ENCODE measurements around the gene CKS1B.
A peak's percentile ranks its signal among the peaks of the same experiment; 100 is the strongest.

Gene CKS1B

DNA sequence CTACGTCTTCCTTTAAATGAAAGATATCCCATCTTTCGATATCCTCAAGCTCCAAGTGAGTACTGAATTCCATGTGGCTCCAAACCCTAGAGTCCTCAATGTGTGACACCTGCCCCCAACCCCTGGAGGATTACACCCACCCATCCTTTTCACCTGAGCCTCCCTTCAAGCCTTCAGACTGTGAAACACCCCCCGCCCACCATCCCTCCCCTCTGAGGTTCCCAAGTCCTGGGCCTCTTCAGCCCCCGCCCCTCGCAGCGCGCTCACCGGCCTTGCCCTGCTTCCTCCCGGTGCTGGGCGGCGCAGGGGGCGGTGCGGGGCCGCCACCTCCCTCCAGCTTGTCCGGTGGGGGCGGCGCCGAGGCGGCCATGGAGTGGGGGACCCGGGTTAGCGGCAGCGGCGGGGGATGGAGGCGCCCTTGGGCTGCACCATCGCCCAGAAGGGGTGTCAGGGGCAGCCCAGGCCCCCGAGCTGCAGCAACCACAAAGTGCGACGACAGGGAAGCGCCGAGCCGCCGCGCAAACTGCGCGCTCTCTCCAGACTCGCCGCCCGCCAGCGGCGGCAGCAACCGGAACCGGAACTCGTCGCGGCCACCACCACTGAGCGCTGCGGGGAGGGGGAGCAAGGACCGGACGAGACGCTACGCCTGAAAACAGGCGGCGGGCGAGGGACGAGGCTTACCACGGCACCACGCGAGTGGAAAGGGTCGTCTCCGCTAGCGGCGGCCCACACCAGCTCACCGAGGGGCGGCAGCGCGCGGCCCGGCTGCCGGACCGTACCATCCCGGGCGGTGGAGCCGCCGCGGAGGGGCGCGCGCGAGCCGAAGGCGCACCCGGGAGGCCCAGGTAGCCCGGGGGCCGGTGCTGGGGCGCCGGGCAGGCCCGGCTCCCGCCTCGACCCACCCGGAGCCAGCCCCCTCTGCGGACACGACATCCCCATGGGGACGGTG is 13.0 kb upstream of the CKS1B start, which contains the start of gene PYGO2:
PYGO2 (minus strand) TSS at position 576 of the 949 bp plus-strand sequence; CDS start at position 370, 206 bp downstream.
- peak; percentile 64 for DNase-seq (ENCODE audit: low read depth)
- TF ChIP-seq CTCF (conservative IDR thresholded peaks at IDR 0.05; ENCODE audit: low read length), result no peak; the same call in 1 of the 2 replicates
- H3K4me3 ChIP-seq (ENCODE audit: low read length), result peak within 1 kb of the TSS; percentile 72

DNA sequence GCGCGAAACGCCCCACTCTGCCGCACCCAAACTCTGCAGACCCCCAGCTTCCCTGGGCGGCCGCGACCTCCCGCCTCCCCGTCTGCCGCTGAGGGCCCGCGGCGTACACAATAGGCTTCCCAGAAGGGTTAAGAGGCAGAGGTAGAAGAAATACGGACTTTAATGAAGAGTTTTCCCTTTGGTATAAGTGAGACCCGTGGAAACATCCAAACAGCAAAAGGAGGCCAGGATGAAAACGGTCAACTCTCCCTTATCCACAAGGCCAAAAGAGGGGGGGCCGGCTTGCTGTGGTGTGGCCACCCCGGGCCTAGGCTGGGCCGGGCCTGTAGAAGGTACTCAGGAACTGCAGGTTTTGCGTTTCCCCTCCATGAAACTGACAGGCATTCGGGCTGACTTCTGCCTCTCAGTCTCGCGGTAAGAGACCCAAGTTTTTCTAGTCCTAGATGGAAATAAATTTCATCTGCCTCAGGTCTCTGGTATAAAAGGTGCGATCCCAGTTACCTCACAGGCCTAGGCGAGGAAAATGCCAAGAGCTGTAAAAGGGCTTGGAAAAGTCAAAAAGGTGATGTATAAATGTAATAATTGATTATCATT is 12.2 kb upstream of the CKS1B start:
- TF ChIP-seq CTCF (conservative IDR thresholded peaks at IDR 0.05; ENCODE audit: low read length), result no peak
- peak overlapping the region; percentile 72 for H3K4me3 ChIP-seq (ENCODE audit: low read length)
- DNase-seq (ENCODE audit: low read depth), result no peak

- H3K4me3 ChIP-seq (ENCODE audit: low read length), result peak overlapping the region; percentile 72
- DNase-seq (ENCODE audit: low read depth), result no peak
- TF ChIP-seq CTCF (conservative IDR thresholded peaks at IDR 0.05; ENCODE audit: low read length), result no peak
Measured at GRCh38 chr1:154962795-154963330, 11.6 kb upstream of the CKS1B start.

DNA sequence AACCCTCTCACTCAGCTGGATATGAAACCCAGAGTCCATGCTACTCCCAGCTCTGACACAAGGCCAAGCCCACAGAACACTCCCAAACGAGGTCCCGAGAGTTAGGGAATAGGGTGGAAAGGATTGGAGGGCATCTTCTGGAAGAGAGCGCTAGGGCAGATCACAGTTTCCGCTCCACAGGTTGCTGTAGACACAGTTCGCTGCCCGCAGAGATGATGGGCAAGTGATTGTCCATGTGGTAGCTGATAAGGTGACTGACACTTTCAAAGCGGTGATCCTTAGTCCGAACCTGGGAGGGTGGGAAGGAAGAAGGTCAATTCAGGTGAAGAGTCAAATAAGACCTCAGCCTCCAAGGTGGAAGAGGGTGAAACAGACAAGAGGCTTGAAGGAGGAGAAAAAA is 10.8 kb upstream of the CKS1B start:
- TF ChIP-seq CTCF (conservative IDR thresholded peaks at IDR 0.05; ENCODE audit: low read length), result no peak
- no peak overlapping the region for H3K4me3 ChIP-seq (ENCODE audit: low read length)
- DNase-seq (ENCODE audit: low read depth), result no peak

DNA sequence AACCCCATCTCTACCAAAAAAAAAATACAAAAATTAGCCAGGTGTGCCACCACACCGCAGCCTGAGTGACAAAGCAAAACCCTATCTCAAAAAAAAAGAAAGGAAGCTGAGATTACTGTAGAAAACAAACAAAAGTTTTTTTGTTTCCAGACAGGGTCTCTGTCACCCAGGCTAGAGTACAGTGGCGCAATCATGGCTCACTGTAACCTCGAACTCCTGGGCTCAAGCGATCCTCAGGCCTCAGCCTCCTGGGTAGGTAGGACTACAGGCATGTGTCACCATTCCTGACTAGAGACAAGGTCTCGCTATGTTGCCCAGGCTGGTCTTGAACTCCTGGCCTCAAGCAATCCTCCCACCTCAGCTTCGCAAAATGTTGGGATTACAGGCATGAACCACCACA is 10.1 kb upstream of the CKS1B start:
- no peak overlapping the region for H3K4me3 ChIP-seq (ENCODE audit: low read length)
- DNase-seq (ENCODE audit: low read depth), result no peak
- no peak for TF ChIP-seq CTCF (conservative IDR thresholded peaks at IDR 0.05; ENCODE audit: low read length)

DNA sequence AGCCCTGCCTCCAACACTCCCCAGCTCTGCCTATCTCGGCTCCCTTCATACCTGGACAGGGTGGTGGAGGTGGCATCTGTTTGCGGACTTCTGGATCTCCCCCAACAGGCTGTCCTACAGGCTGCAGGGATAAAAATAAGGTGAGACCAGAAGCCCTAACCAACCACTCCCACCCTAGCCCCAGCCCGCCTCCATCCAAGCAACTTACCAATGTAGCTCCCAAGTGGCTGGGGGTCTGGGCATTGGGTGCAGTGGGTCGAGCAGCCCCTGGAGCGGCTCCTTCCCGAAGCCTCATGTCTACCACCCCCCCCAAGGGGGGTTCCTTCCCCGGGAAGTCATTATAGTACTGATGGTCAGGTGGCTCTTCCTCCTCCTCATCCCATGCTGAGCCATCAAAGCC is 8.4 kb upstream of the CKS1B start:
- H3K4me3 ChIP-seq (ENCODE audit: low read length), result no peak overlapping the region
- DNase-seq (ENCODE audit: low read depth), result no peak
- no peak for TF ChIP-seq CTCF (conservative IDR thresholded peaks at IDR 0.05; ENCODE audit: low read length)
